HG02970 (cell line): Measurements from ENCODE around the gene SLC19A2.
"Not testable (repeated sequence)": the region's sequence is repeated elsewhere in the genome, so short reads cannot be mapped to it uniquely, and the experiment has no call there.

Source experiments
- ATAC-seq: cut with Tn5 transposase; IDR thresholded peaks from one replicate; pipeline ENCODE4 v1.9.1; 2021; ENCODE audit warnings: mild to moderate bottlenecking, moderate library complexity, moderate number of reproducible peaks; ENCODE audit not compliant: unreplicated experiment, low FRiP score

SLC19A2 gene, protein sequence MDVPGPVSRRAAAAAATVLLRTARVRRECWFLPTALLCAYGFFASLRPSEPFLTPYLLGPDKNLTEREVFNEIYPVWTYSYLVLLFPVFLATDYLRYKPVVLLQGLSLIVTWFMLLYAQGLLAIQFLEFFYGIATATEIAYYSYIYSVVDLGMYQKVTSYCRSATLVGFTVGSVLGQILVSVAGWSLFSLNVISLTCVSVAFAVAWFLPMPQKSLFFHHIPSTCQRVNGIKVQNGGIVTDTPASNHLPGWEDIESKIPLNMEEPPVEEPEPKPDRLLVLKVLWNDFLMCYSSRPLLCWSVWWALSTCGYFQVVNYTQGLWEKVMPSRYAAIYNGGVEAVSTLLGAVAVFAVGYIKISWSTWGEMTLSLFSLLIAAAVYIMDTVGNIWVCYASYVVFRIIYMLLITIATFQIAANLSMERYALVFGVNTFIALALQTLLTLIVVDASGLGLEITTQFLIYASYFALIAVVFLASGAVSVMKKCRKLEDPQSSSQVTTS

DNA sequence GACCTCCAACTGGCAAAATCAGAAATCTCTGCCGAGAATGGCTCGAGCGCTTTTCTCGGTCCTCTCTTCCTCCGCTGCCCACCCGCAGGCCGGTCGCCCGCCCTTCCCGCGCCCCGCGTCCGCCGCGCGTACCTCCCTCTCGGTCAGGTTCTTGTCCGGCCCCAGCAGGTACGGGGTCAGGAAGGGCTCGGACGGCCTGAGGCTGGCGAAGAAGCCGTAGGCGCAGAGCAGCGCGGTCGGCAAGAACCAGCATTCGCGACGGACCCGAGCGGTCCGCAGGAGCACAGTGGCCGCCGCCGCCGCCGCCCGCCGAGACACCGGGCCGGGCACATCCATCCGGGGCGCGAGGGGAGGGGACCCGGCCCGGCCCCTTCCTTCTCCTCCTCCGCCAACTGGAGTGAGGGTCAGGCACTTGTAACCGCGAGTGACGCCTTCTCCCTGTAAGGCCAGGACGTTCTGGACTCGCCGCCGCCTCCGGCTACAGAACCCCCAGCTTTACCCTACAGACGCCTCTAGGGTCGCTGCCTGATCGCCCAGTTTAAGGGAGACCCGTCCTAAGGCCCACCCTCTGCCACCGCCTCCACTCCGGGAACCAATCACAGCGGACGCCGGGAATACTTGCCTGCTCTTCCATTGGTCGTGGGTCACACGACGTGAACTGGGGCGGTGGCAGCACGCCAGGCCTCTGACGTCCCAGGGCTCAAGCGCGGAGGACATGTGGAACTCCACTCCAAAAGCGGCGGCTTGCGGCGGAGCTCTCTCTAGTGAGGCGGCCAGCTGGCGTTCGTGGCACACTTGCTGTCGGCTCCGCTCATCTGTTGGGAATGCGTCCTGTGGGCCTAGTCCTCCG, at the start of gene SLC19A2:
Gene SLC19A2 (minus strand): TSS at position 514 of the 850 bp plus-strand sequence. CDS start 178 bp downstream, at position 336.
- peak; percentile 99 for ATAC-seq

DNA sequence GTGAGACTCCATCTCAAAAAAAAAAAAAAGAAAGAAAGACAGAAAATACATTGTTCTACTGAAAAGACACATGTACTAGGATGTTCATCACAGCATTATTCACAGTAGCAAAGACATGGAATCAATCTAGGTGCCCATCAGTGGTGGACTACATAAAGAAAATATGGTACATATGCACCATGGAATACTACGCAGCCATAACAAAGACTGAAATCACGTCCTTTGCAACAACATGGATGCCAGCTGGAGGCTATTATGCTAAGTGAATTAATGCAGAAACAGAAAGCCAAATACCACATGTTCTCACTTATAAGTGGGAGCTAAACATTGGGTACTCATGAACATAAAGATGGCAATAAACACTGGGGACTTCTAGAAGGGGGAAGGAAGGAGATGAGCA, 48.9 kb upstream of the SLC19A2 start:
- no peak for ATAC-seq

DNA sequence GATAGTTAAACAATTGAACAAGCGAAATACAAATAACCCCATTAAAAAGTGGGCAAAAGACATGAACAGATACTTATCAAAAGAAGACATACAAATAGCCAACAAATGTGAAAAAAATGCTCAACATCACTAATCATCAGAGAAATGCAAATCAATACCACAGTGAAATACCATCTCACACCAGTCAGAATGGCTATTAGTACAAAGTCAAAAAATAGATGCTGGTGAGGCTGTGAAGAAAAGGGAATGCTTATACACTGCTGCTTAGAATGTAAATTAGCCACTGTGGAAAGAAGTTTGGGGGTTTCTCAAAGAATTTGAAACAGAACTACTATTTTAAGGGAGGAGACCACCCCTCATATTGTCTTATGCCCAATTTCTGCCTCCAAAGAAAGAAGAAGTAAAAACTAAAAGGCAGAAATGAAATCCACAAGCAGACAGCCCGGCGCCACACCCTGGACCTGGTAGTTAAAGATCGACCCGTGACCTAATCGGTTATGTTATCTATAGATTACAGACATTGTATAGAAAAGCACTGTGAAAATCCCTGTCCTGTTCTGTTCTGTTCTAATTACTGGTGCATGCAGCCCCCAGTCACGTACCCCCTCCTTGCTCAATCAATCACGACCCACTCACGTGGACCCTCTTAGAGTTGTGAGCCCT, 47.9 kb upstream of the SLC19A2 start:
- not testable (repeated sequence) for ATAC-seq

DNA sequence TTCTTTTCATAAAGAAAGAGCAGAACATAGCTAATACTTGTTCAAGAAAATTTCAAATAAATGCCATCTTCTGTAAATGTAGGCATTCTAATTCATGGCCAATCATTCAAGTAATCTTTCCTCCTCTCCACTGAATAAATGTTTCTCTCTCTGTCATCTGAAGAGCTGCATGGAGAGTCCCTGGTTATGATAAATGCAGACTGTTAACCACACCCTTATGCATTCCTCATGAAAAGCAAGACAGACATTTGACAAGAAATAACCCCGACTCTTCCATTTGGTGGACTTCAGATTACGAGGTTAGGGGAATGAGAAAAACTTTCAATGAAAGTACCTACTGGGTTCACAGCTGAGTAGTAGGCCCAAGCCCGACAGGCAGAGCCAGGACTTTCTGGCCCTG, 44.7 kb upstream of the SLC19A2 start:
- no peak for ATAC-seq

DNA sequence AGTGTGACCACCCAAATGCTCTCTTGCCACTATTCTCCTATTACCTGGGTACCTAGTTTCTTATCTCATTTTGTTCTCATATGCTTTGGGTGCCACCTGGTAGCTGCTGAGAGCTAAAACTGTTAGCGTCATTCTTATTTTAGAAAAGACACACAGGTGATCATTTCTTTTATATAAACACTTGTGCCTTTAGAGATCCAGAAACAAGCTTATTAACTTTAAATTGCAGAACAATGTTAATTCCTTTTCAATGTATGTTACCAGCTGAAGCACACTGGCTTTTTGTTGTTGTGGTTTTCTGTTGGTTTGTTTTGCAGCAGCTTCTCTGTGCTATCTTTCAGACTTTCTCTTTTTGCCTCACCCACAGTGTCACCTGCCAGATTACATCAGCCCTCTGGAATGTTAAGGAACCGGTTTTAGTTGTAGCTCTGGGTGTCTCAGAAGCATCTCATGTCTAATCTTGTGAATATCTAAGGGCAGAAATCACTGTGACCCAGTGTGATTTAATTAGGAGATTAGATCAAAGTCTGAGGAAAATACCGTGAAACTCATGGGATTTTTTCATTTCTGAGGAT, 43.4 kb upstream of the SLC19A2 start:
- ATAC-seq, result no peak

DNA sequence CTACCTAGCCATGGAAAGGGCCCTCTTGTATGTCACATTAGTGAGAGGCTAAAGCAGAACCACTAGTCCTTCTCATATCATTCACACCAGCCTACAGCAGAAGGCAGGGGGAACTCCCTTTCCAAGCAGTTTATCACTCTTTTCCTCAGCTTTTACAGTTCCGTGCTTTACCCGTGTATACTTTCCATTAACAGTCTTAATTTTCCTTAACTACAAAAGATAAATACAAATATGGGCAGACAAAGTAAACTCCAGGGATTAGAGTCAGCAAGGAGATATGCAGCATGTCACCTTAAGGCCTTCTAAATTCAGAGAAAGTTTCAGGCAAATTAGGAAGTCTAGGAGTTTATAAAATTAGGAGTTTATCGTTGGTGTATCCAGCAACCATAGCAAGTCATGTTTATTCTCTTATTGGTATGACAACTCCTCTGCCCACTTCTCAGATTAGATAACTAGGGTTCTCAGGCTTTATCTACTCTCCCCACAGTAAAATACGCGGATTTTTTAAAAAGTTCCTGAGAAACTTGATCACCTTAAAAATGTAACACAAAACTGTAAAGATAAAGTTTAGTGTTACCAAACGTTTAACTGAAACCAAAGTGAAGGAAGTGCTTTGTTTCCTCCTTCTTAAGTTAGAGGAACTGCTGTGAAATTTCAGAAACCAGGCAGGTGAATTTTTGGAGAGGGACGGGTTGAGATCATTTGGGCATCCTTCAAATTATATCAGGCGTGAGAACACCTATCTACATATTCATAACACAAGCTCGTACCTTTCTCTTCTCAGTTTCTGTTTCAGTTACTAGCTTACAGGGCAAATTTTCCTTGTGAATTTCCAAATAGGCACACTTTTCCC, 42.7 kb upstream of the SLC19A2 start:
- no peak for ATAC-seq

DNA sequence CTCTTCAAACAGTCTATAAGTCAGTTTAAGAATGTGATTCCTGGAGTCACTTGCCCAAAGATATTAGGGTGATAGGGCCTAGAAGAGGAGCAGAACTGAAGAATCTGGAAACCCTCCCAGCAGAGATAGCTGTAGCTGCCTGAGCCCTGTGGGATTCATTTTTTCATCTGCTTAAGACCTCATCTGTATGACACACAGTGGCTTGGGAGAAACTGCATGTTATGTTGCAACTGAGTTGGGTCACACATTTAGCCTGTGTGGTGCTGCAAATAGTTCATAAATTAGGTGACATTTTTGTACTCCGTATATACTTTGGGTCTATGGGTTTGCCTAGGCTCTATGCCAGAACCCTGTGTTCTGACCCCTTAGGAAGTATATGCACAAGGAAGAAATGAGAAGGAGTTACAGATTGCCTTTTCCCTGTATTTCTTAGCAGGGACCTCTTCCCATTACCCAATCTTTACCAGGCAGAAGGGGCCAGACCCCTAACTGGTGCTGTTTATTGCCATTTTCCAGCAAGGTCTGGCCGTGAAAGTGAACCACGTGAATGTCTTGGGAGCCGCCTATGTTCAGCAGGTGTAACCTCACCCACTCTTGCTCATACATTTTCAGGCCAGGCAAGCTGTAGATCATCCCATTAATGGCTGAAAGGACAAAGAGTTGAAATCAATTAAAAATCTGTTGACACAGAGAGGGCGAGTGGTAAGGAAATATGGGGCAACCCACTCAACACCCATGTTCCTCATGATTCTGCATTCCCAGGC, 41.9 kb upstream of the SLC19A2 start:
- no peak for ATAC-seq

DNA sequence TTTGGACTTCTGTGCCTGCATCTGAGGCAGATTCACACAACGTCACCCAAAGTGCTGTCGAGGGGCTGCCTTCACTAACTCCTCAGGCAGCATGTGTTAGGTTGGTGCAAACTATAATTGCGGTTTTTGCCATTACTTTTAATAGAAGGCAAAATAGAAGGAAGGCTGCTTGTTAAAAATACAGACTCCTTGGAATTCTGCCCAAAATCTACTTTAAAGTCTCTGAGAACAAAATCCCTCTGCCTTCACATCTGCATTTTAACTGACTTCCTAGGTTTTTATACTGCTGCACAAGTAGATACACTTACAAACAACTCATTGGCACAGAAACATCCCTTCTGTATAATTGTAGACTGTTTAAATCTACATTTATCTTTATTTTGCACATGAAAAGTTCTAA, 41.3 kb upstream of the SLC19A2 start:
- no peak for ATAC-seq

DNA sequence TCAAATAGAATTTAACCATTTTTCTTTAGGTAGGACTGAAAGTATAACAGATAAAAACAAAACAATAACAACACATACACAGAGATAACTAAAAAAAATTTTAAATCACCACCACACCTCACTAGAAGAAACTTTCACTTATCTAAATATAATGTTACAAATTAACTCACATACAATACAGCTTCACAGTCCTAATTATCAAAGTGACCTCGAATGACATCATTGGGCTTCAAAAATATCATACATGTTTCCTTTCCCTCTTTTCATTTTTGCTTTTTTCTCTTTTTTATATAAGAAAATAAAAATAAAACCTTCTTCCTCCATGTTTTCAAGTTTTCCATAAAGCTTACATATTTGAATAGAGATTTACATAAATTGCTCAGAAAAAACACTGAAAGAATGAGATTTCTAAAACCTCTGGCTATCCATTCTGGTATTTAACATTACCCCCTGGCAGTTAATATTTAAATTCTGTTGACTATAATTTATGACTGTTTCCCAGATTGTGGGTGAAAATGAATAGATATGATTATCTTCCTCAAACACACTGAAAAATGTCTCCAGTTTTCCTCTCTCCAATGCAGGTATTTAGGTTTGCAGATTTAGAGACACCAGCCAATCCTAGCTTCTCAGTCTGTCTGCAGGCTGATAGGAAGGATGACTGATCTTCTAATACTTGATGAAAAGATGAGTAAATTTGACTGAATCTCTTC, 40.5 kb upstream of the SLC19A2 start:
- ATAC-seq, result no peak

DNA sequence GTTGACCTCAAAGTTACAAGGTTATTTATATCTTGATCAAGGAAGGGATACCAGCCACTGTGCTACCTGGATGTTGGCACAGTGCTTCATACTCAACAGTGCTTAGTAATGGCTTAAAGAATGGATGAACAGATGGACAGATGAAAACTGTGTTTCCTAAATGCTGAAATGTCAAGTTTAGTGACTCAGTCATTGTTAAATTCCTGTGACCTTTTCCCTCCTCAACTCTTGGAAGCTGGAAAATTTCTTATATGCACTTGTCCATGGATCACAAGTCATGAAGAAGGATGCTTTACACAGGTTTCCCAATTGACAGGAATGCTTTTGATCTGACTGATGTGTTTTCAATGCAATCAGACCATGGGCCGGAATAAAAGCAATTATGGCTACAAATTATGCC, 39.6 kb upstream of the SLC19A2 start:
- no peak for ATAC-seq

DNA sequence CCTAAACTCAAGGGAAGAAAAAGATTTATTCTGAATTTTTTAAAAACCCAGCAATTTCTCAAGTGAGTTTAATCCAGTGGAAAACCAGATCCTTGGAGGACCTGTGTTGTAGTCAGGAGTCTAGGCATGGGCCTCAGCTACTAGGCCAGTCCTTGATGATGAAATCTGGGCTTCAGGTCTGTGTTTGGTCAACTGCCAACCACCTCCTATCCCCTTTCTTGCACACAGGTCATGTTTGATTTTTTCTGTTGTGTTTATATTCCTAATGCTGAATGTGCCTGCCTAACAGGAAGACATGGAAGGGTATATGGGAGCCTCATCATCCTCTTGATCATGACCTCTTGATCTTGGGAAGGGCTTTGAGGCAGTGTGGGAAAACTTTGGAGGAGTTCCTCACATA, 38.2 kb upstream of the SLC19A2 start:
- ATAC-seq, result no peak

DNA sequence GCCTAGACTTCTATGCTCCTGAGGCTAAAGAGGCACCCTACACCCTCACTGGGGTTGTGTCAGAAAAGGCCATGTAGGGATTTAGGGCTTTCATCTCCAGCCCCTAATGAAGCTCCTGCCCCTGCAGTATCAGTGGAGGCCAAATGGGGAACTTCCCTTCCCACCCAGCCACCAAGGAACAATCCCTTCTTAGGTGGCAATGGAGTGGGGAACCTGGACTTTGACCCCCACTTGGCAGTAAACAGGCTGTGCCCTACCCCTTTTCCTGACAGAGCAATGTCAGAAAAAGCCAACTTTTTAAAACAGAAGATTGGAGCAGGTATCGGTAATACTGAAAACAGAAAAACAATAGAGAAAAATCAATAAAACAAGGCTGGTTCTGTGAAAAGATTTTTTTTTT, 35.5 kb upstream of the SLC19A2 start:
- no peak for ATAC-seq

DNA sequence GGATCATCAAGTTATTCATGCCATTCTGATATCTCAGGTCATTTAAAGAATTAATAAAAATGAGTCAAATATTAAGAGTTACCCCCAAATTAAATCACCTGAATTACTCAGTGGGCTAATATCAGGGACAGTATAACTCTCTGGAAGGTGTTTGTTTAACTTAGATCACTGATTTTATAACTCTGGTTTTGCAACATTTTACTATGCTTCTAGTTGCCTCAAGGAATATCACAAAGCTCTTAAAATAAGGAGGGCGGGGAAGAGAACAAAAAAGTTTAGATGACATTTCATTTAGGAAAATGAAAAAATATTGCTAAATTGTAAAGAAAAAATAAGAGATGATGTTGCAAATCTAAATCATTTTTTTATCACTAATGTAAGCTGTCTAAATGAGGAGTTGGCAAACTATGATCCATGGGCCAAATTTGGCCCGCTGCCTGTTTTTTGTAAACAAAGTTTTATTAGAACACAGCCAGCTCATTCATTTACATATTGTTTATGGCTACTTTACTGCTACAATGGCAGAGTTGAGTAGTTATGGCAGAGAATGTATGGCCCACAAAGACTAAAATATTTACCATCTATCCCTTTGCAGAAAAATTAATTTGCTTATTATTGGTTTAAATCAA, 31.9 kb upstream of the SLC19A2 start:
- ATAC-seq, result no peak

DNA sequence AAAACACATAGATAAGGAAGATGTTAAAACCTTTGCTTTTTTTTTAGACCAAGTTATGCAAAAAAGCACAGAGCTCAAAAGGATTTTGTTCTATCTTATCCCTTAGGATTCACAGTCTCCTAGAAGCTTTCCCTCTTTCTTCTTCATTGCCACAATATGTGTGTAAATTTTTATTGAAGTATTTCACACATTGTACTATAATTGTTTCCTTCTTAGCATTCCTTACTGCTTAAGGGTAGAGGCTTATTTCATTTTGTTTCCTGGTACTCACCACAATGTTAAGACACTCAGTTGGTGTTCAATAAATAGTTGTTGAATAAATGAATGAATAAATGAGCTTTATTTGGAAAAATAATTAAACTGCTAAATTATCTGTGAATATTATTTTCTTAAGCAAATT, 29.9 kb upstream of the SLC19A2 start:
- ATAC-seq, result no peak

DNA sequence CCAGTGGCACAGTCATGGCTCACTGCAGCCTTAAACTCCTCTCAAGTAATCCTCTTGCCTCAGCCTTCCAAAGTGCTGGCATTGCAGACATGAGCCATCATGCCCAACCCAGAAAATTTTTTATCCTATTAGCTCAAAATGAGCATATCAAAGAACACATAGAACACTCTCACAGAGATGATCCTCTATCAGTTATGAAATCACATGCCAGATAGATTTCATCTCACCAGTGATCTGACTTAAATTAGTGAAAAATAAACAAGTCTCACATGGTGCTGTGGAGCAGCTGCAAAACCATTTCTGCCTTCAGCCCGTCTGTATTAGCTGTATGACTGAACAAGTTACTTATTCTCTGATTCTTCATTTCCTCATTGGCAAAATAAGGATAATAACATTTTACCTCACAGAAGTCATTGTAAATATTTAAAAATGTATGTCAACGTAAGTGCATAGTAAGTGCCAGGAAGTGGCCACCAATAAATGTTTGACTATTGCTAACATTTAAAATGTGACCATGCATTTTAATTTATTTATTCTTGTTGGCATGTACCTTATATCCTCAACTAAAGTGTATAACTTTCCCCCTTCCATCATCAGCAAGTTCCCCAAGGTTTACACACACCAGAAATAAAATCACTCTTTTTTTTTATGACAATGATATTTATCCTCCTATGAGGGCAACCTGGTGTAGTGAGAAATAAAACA, 29.0 kb upstream of the SLC19A2 start:
- no peak for ATAC-seq

DNA sequence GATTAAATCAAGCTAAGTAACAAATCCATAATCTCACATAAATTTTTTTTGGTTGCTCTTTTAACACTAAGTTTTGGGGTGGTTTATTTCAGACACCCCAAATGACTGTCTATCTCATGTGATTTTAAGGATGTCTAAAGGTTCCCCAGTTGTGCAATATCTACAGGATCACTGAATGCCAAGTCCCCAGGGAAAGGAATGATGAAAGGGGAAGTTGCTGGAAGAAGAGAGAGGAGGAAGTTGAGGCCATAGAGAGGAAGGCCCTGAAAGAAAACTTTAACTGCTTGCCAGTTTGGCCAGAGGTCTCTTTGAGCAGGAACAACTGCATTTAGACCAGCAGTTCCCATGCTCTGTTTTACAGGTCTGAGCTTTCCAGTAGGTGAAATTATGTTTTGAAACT, 27.5 kb upstream of the SLC19A2 start:
- no peak for ATAC-seq

DNA sequence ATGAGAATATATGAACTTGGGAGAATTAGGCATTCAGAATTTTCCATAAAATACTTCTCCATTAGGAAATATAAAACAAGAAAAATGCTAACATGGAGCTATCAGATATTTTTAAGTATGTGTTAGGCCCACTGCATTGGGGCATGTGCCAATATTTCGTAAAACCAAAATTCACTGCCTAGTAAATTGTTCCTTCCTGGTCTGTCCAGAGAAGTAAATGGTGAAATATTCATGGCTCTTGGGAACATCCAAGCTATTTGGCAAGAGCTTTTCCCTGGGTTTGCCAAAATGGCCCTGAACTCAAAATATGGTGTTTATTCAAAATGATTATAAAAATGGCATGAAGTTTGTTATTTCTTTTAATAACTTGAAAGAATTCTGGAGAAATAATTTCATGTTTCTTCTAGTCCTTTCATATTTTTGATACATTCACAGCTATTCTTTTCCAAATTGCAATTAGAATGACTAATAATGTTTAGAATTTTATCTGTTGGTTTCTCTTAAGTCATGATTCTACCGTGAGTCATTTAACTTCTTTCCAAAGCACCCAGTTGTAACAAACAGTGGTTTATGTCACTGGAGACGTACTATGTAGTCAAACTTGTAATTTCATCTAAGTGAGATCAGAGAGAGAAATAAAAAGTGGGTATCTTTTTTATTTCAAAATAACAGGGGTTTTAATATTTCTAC, 25.7 kb upstream of the SLC19A2 start:
- no peak for ATAC-seq
